ENCODE data around the gene TMEM9.

- TF ChIP-seq EZH2 (IDR thresholded peaks at IDR 0.05) (no peak), POLR2AphosphoS5 (IDR thresholded peaks at IDR 0.05; ENCODE audit: borderline replicate concordance, low read depth, low read length) (no peak)
Observed at GRCh38 chr1:201140941-201141260, 13.4 kb downstream of the TMEM9 start.

Measured in SK-N-MC (cell line).